Nucleus accumbens (tissue), 56 donors: Measurements from ENCODE around the gene PTPRM.
A peak's percentile ranks its signal among the peaks of the same experiment; 100 is the strongest.

Experiments
- DNase-seq, 56 donors: peaks; one replicate each; lab custom pipeline; 2025; lab: John Stamatoyannopoulos, UW

PTPRM gene

DNA sequence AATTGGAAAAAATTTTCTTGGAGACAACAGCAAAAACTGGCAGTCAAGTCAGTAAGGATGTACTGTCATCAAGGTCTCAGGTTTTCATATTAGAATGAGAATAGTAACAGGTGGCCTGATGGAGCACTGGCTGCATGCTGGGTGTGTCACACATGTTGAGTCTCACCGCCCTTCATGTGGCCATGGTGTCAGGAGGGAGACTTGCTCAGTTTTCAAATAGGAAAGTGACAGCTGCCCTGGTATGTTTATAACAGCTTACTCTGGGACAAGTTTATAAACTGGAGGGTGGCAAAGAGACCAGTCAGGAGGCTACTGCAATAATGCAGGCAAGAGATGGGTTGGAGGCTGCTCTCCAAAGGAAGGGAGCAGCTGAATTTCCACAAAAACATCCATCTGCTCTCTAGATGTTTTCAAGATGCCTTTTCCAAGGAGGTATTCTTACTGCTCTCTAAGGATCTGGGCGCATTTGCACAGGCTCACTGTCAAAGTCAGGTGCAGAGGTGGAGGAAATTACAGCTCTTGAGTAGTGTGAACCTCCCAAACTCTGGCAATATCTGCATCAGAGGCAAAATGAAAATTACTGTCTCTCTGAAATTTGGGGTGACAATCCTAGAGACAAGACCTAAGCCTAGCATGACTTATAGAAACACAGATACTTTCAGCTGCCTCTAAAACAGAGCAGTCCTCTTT lies 720.2 kb downstream of the PTPRM start:
- peak in 3 of 56 donors; percentile 11 to 23 (median 11) for DNase-seq

DNA sequence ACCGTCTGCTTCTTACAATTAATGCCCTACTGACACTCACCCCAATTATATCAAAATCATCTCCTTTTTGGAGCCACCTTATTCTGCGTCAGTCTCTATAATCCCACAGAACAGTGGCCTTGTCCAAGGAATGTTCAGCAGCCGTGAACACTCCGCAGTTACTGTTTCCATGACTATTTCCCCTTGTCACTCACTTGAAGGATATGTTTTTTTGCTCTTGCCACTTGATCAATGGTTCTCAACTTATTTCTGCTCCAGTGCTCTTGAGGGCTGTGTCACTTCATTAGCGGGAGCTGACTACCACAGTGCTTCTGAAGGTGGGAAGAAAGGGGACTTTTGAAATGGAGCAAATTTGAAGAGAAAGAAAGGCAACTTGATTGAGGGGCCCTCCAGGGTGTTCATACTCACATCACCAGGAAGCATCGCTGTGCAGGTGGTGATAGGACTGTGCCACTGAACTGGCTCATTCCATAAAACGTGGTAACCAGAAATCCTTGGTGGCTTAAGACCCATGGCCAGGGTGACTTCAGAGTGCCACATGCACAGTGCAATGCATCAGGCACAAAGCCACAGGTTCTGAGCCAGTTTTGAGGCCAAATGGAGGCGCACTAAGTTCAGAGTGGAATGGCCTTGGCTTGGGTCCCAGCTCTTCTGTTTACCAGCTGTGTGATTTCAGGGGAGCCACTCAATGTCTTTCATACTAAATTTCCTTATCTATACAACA lies 721.5 kb downstream of the PTPRM start:
- DNase-seq = peak in 3 of 56 donors; percentile 3 to 8 (median 6)

DNA sequence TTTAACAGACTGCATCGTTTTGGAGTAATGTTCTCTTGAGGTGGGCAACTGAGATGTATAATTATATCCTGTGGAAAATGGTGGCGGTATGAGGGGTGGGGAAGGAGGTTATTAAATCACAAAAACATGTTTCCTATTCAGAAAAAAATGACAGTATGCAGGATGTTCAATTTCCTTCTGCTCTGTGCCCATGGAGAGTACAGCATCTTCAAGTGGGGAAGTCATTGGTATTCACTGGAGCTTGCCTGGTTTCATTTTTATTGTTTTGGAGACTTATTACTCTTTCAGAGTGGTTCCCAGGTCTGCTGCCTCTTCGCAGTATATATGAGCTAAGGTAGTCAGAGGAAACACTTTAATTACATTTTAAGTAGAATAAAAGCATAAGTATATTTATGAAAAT lies 723.3 kb downstream of the PTPRM start:
- no peak for DNase-seq

DNA sequence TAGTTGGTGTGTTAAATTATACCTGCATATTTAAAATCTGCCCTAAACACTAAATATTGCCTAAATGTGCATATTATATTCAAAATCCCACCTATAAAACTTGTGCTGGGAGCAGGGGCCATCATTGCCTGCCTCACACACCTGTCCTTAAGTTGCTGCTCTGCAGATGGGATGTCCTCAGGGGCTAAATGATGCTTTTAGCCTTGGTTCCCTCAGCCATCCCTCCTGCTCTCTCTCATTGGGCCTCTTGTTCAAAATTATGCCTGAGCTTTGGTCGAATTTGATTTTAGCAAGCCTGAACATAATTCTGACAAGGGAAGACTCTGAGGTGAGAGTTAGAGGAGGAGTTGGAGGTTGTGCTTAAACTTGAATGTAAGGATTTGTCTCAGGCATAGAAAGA lies 723.8 kb downstream of the PTPRM start:
- DNase-seq = no peak

DNA sequence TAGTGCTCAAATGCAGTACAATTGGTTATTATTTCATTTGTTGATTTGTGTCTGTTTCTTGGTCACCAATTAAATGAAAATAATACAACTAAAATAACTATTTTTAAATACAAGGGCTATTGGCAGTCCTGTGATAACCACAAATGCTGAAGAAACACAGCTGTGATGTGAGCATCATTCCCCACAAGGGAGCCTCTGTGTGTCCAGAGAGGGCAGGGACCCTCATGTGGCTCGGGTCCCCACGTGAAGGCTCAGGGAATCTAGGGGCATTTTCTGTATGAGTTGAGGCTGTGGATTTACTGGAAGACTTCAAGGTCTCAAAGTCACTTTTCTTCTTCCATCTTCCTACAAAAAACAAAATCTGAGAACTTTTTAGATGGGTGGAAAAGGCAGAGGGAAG lies 726.1 kb downstream of the PTPRM start:
- DNase-seq = no peak

DNA sequence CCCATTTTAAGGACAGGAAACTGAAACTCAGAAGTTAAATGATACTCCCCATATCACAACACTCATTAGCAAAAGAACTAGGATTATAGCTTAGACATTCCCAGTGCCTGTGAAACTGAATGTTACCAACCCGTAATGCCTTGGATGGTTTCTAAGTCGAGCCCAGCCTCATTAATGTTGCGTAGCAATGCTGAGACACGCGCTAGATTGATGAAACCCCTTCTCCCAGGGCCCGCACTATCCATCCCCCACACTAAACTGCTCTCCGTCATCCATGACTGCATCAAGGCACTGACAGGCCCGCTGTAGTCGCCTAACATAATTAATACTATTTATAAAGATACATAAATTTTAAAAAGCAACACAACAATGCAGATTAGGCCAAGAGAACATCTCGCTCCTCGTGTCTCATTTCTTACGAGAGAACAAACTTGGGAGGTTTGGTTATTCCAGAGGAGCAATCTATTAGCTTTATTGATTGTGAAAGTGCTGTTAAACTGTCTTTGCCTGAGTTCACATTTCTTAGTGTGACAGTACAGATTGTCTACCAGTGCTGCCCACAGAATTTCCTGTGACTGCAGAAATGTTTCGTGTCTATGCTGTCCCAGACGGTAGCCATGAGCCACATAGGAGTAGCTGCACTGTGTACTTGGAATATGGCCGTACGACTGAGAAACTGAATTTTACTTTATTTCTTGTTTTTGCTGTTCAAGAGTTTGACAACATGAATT lies 729.9 kb downstream of the PTPRM start:
- DNase-seq = no peak

DNA sequence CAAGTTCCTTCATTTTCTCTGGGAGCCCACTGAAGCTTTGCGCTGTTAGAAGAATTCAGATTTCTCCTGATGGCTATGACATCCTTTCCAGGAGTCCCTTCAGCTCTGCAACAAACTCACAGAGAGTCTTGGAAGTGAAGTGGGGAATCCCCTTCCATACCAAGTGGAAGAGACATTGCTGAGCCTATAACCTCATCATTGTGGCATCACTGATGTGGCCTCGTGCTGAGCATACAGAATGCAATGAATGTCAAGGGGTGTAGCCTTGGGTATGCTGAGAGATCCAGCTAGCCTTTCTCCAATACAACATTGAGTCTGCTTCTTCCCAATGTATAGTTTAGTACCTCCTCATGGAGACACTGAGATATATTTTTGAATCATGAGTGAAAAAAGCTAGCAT lies 731.1 kb downstream of the PTPRM start:
- no peak for DNase-seq

DNA sequence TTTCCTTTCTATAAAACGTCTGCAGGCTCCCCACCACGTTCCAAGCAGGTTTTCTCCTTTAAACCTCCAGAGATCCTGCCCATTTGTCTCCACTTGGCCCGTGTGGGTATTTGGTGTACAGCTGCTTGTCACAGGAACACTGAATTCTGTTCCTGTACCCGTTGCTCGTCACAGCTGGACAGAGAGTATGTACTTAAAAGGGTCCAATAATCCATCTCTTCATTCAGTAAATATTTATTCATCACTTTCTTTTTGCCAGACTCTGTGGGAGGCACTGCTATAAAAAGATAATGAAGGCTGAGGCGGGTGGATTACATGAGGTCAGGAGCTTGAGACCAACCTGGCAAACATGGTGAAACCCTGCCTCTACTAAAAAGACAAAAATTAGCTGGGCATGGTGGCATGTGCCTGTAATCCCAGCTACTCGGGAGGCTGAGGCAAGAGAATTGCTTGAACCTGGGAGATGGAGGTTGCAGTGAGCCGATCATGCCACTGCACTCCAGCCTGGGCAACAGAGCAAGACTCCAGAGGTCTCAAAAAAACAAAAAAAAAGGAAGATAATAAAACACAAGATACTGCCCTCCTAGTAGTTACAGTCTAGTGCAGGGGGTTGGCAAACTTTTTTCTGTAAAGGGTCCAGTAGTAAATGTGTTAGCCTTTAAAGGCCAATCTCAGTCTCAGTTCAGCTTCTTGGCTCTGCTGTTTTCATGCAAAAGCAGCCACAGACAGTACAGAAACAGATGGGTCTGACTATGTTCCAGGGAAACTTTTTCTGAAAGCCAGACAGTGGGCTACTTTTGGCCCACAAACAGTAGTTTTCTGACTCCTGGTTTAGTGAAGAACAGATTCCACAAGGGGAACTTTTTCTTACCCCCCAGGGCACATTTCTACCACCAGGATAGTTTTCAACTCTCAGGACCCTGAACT lies 732.2 kb downstream of the PTPRM start:
- no peak for DNase-seq

DNA sequence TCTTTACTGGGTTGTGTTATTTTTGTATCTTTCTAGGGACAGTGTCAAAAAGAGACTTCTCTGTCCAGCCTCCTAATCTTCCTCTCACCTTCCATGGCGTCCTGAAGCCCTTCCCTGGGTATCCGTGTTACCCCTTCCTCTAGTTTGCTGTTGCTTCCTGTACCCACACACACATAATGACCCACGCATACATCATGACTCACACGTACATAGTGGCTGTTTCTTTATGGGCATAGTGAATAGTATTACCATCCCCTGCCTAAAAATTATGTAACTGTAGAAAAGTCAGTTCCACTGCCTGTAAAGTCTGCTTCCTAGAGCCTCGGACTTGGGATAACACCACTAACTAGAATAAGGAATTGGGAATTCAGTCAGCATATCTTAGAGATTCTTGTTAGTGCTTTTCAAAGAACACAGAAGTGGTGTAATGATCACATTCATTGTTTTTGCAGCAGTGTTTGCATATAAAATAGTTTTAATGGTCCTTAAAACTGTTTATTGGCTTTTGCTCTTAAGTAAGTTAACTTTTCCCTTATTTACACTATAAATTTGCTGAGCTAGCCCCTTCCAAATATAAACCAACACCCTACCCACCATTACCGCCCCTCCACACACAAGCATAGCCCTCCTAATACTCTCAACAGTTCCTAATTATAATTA lies 733.8 kb downstream of the PTPRM start:
- DNase-seq = no peak

DNA sequence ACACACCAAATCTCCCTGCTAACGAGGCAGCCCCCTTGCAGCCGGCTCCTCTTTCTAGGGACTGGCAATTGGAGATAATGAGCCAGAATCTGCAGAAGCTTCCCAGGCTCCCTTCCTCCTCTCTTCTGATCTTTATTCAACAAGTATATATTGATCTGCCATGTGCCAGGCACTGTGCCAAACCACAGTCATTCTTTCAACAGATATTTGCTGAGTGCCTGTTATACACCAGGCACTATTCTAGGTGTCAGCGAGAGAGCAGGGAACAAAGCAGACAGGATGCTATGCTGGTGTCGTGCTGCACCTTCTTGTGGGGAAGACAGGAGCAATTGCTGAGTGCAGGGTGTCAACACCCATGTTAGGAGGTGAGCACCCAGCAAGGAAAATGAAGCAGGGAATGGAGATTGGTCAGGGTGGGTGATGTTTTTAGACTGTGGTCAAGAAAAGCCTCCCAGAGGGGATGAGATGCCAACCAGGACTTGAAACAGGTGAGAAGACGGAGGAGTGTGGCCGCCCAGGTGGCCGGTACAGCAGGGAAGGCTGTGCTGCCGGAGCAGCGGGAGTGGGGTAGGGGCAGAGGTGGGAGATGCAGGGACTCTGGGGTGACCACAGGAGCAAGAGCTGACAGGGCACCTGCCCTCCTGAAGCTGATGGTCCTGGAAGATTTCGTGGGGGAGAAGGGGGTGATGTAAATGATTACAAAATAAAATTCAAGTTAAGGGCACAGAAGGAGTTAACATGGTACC lies 734.5 kb downstream of the PTPRM start:
- DNase-seq = no peak

DNA sequence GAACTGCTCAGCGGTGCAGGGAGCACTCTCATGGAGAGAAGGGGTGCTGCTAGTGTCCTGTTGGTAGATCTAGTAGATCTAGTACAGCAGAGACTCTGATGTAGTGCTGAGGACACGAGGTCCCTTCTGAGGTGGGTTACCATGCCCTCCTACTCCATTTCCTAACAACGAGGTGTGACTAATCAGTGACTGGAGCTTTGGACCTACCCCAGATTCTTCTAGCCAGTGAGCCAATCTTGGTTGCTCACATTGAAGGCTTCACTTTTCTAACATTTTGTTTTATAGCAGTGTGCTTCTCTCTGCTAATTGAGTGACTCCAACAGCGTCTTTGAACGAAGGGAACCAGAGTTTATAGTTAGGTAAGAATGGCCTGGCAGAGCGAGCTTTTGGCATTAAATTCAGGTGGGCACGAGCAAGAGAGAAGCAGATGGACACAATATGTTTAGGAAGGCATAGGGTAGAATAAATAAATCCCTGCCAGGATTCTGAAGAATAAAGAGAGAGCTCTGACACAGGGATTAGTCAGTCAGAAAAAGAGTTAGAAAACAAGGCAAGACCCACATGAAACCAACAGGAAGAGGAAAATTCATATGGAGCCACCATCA lies 736.1 kb downstream of the PTPRM start:
- DNase-seq = no peak

DNA sequence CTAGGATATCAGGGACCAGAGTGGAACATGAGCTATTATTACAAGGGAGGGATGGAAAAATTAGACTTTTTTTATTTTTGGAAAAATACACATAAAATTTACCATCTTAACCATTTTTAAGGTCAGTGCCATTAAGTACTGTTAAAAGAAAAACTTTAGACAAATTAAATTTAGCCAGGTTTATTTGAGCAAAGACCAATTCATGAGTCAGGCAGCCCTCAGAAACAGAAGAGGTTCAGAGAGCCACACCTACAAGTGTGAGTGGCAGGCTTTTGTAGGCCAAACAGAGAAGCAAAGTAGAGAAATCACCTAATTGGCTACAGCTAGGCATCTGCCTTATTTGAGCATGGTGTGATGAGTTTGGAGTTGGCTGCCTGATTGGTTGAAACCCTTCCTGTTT lies 740.8 kb downstream of the PTPRM start:
- no peak for DNase-seq

DNA sequence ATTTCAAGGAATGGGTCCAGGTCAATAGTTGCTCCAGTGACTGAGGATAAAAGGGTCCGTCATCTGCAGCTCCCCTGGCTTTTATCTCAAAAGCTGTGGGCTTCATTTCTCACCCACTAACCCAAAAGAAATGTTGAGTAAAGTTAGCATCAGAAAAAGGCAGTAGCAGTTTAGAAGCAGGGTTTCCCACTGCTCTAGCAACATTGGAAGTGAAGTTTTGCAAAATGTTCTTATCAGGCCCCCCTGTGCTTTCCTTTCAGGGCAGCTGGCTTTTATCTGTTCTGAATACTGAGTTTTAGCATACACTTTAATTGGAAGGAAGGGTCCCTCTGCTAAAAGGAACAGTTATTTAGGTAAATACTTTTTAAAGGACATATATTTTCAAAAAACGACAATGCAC lies 745.9 kb downstream of the PTPRM start:
- no peak for DNase-seq

DNA sequence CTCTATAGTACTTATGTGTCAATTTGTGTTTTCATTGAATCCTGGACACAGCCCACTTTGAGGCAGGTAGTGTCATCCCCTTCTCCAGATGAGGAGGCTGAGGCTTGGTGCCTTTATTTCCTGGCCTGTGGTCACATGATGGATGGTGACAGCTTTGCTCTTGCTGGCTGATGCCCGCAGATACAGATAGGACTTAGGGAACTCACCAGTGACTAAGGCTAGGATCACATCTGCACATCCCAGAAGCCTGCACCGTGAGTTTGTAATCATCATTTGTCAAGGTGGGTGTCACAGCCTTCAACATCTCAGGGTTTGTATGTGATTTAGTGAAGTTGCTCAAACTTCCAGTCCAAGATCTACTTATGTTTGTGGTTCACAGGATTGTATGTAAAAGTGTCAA lies 747.0 kb downstream of the PTPRM start:
- DNase-seq = no peak

DNA sequence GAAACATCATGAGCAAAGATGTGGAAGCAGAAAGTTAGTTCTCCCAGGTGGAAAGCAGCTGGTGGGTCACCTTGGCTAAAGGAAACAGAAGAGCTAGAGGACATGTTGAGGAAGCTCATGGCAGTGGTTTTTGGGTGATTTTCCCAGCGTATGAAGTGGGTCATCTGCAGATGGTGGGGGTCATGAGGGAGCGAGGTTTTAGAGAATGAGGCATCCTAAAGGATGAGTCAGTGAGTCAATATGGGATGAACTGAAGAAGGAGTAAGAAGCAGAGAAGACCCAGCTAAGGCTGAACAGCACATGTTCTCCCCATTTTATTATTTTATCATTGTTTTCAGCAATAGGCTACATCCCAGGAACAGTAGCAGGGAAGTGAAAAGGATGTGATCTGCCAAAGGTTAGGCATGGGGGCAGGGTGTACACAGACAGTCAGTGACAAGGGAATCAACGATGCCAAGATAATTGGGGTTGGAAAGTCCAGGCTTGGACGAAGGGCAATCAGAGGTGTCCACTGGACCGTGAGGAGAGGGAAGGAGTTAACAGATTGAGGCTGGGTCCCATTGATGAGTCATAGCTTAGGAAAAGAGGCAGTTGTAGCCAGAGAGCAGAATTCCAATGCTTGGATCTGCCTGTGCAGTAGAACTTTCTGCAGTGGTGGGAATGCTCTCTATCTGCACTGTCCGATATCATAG lies 752.8 kb downstream of the PTPRM start:
- no peak for DNase-seq

DNA sequence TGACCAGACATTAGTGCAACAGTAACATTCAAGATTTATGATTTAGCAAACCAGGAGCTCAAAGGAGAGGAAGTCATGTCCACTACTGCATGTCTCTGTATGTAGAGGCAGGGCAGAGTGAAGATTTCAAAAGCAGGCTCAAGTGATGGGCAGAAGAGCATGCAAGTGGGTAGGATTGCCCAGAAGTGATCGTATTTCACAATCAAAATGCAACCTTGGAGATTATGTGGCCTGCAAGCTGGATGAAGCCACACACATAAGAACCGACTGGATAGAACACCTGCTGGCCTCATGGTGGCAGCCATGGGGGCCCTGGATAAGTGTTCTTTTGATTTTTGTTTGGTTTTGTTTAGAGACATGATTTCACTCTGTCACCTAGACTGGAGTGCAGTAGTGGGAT lies 755.4 kb downstream of the PTPRM start:
- DNase-seq = no peak

DNA sequence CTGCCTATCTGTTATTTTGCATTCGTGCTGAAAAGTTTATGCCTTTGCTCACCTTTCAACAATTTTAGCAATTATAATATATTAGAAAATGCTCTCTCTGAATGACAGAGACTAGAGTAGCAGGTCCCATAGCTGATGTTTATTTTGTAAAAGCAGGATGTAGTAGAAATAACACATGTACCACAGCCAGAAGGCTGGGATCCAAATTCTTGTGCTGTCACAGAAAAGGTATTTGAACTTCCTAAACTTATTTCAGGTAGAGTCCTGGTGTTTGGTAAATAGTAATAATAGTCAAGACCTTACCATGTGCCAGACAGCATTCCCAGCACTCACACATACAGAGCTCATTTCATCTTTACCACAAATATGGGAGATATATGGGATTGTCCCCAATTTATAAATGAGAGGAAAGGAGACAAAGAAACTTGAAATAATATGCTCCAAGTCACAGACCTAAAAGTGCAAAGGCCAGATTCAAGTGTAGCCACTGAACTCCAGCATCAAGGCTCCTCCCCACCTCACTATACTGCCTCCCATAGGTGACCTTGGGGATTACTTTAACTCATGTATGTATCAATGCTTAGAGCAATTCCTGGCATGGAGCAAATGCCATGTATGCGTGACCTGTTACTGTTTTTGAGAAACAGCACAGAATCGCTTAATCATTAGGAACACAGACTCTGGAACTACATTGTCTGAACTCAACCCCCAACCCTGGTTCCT lies 757.4 kb downstream of the PTPRM start:
- DNase-seq = no peak
